Gastrocnemius medialis (tissue), 4 donors: ENCODE results near the gene KLK15.

Experiments used
- POLR2A ChIP-seq, 2 donors: fragments of 450-650 bp; IDR thresholded peaks; one replicate each; pipeline ENCODE4 v1.6.1; 2017; ENCODE audit warnings: antibody characterized with exemption in 2 of 2, mild to moderate bottlenecking in 2 of 2, moderate library complexity in 2 of 2
- TF ChIP-seq, protein P1 (sequence below), 5 experiments: fragments of 450-650 bp in 3 of 5; fragments of 200-600 bp in 2 of 5; sonication (generic) in 2 of 5; IDR thresholded peaks in 4 of 5; conservative IDR thresholded peaks in 1 of 5; 1 replicate in 4 of 5; 2 replicates in 1 of 5; pipeline ENCODE4 v1.5.1; 2016 to 2019; ENCODE audit warnings: antibody characterized with exemption in 5 of 5, mild to moderate bottlenecking in 3 of 5, moderate library complexity in 3 of 5

DNA sequence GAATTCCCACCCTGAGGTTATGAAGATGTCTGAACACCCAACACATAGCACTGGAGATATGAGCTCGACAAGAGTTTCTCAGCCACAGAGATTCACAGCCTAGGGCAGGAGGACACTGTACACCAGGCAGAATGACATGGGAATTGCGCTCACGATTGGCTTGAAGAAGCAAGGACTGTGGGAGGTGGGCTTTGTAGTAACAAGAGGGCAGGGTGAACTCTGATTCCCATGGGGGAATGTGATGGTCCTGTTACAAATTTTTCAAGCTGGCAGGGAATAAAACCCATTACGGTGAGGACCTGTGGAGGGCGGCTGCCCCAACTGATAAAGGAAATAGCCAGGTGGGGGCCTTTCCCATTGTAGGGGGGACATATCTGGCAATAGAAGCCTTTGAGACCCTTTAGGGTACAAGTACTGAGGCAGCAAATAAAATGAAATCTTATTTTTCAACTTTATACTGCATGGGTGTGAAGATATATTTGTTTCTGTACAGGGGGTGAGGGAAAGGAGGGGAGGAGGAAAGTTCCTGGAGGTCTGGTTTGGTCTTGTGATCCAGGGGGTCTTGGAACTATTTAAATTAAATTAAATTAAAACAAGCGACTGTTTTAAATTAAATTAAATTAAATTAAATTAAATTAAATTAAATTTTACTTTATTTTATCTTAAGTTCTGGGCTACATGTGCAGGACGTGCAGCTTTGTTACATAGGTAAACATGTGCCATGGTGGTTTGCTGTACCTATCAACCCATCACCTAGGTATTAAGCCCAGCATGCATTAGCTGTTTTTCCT is 28.3 kb upstream of the KLK15 start:
- TF ChIP-seq, protein P1, sequence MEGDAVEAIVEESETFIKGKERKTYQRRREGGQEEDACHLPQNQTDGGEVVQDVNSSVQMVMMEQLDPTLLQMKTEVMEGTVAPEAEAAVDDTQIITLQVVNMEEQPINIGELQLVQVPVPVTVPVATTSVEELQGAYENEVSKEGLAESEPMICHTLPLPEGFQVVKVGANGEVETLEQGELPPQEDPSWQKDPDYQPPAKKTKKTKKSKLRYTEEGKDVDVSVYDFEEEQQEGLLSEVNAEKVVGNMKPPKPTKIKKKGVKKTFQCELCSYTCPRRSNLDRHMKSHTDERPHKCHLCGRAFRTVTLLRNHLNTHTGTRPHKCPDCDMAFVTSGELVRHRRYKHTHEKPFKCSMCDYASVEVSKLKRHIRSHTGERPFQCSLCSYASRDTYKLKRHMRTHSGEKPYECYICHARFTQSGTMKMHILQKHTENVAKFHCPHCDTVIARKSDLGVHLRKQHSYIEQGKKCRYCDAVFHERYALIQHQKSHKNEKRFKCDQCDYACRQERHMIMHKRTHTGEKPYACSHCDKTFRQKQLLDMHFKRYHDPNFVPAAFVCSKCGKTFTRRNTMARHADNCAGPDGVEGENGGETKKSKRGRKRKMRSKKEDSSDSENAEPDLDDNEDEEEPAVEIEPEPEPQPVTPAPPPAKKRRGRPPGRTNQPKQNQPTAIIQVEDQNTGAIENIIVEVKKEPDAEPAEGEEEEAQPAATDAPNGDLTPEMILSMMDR (IDR thresholded peaks at IDR 0.05 in 4 of 5, conservative IDR thresholded peaks at IDR 0.05 in 1 of 5) = no peak
- no peak for TF ChIP-seq POLR2A (IDR thresholded peaks at IDR 0.05)
